ENCODE measurements around the gene SNRNP40. TPM values are rescaled to one million over a fixed set of nuclear protein-coding genes. Genes with fewer than 3 reads are reported as not detected.
A peak's percentile ranks its signal among the peaks of the same experiment; 100 is the strongest.
"Not testable (repeated sequence)": the region's sequence is repeated elsewhere in the genome, so short reads cannot be mapped to it uniquely, and the experiment has no call there.

The SNRNP40 gene
- total RNA-seq, 2 experiments from 2014 or later: 101 to 106 TPM

DNA sequence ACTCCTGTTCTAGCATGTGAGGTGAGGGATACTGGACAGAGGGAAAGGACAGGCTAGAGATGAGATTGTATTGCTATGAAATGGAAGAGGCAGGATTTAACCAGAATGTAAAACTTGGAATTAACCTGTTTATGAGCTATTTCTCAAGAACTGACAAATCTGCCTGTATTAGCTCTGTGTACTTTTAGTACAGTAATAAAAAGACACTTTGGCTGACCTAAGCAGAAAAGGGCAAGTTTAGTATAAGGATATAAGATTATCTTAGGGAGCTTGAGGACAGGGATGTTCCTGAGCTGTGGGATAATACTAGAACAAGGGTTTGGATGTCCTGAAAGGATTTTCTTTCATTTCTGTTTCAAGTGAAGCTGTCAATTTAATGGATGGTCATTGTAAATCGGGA lies 11.4 kb upstream of the SNRNP40 start:
- no peak overlapping the region for H3K27ac Mint-ChIP-seq
- intact Hi-C loops (cut with micrococcal nuclease): no loop called here
- H3K9me3 Mint-ChIP-seq: no peaks in the 10 kb centered on the region
- peaks cover 11% of the 10 kb centered on the region for H3K4me1 Mint-ChIP-seq (ENCODE audit: low read depth)
- DNase-seq: no peak
- H3K4me3 Mint-ChIP-seq: no peak overlapping the region
- CTCF ChIA-PET: interaction anchor here (0.5 to 0.7 kb wide), 2 partner anchors 10 to 15 kb away, joined by 4 to 7 read pairs; no protein-coding TSS in a partner anchor
- peaks cover 15% of the 10 kb centered on the region for H3K36me3 Mint-ChIP-seq (ENCODE audit: low read depth)
- H3K27me3 Mint-ChIP-seq (ENCODE audit: low read depth): no peaks in the 10 kb centered on the region

DNA sequence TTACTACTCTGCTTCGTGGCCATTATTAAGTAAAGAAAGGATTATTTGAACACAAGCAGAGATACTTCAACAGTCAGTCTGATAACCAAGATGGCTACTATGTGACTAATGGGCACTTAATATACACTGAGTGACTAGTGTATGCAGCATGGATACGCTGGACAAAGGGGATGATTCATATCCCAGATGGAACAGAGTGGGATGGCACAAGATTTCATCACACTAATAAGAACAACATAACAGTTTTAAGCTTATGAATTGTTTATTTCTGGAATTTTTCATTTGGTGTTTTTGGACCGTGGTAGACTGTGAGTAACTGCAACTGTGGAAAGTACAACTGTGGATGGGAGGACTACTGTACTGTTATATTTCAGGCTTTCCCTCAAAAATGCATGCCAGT lies 9.7 kb upstream of the SNRNP40 start:
- Mint-ChIP-seq H3K4me1 (ENCODE audit: low read depth) (peaks cover 16% of the 10 kb centered on the region), H3K27ac (no peak overlapping the region), H3K36me3 (ENCODE audit: low read depth) (peaks cover 8% of the 10 kb centered on the region), H3K9me3 (no peaks in the 10 kb centered on the region), H3K4me3 (no peak overlapping the region), H3K27me3 (ENCODE audit: low read depth) (no peaks in the 10 kb centered on the region)
- CTCF ChIA-PET: no interaction called here
- intact Hi-C loops (cut with micrococcal nuclease): no loop called here
- no peak for DNase-seq

DNA sequence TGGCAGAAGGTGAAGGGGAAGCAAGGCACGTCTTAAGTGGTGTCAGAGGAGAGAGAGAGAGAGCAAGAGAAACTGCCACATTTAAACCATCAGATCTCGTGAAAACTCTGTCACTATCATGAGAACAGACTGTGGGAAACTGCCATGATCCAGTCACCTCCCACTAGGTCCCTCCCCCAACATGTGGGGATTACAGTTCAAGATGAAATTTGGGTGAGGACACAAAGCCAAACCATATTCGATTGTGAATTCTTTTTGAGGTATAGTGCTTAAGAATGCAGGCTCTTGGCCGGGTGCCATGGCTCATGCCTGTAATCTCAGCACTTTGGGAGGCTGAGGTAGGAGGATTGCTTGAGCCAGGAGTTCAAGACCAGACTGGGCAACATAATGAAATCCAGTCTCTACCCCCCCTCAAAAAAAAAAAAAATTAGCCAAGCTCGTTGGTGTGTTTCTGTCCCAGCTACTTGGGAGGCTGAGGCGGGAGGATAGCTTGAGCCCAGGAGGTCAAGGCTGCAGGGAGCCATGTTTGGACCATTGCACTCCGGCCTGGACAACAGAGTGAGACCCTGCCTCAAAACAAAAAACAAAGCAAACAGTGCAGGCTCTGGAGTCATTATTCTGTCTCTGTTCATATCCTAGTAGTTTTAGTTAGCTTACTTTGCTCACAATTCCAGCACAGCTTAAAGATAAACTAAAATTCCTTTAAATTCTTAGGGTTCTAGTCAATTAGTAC lies 6.3 kb upstream of the SNRNP40 start:
- no peak for DNase-seq
- Mint-ChIP-seq H3K4me3 (no peak overlapping the region), H3K27ac (no peak overlapping the region), H3K36me3 (ENCODE audit: low read depth) (no peaks in the 10 kb centered on the region), H3K27me3 (ENCODE audit: low read depth) (no peaks in the 10 kb centered on the region), H3K4me1 (ENCODE audit: low read depth) (peaks cover 32% of the 10 kb centered on the region), H3K9me3 (no peaks in the 10 kb centered on the region)
- CTCF ChIA-PET: interaction anchor here (0.6 to 0.7 kb wide), 2 partner anchors 154 to 404 kb away, joined by 3 to 4 read pairs; no protein-coding TSS in a partner anchor
- intact Hi-C loops (cut with micrococcal nuclease): no loop called here

DNA sequence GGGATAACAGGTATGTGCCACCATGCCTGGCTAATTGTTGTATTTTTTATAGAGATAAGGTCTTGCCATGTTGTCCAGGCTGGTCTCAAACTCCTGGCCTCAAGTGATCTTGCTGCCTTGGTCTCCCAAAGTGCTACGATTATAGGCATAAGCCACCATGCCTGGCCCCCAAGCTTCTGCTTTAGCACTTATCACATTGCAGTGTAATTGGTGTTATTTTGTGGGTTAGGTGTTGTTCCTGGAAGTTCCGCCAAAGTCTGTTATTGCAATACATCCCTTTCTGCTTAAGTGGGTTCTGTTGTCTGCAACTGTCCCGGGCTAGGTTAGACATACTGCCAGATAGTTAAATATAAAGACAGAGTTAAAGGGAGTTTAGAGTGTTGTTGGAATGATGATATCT lies 3.6 kb upstream of the SNRNP40 start:
- Mint-ChIP-seq H3K27me3 (ENCODE audit: low read depth) (no peaks in the 10 kb centered on the region), H3K27ac (no peak overlapping the region), H3K4me3 (no peak overlapping the region), H3K4me1 (ENCODE audit: low read depth) (peaks cover 36% of the 10 kb centered on the region), H3K9me3 (no peaks in the 10 kb centered on the region), H3K36me3 (ENCODE audit: low read depth) (peaks cover 2% of the 10 kb centered on the region)
- no peak for DNase-seq
- intact Hi-C loops (cut with micrococcal nuclease): no loop called here
- CTCF ChIA-PET: interaction anchor here (0.7 kb wide), 1 partner anchor 296 kb away, joined by 4 read pairs; no protein-coding TSS in a partner anchor

DNA sequence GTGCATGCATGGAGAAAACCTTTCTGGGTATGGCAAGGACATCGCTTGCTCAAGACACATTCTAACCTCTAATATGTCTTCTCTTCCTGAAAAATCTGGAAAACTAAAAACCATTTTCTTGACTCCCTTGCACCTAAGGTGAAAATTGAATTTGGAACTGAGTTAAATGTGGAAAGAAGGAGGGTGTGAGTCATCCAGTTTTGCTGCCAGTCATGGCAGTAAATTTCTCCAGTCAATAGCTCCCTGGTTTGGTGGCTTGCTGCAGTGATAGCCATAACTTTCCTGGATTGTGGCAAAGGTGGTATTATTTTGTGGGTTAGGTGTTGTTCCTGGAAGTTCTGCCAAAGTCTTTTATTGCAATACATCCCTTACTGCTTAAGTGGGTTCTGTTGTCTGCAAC lies 2.8 kb upstream of the SNRNP40 start:
- no peaks in the 10 kb centered on the region for H3K9me3 Mint-ChIP-seq
- no peak overlapping the region for H3K27ac Mint-ChIP-seq
- DNase-seq: no peak
- no peaks in the 10 kb centered on the region for H3K27me3 Mint-ChIP-seq (ENCODE audit: low read depth)
- CTCF ChIA-PET: interaction anchor here (0.6 to 1.0 kb wide), 3 partner anchors 39 to 135 kb away, joined by 3 to 4 read pairs (median 3); no protein-coding TSS in a partner anchor
- peaks cover 6% of the 10 kb centered on the region for H3K36me3 Mint-ChIP-seq (ENCODE audit: low read depth)
- no peak overlapping the region for H3K4me3 Mint-ChIP-seq
- intact Hi-C loops (cut with micrococcal nuclease): loop anchor here (10.0 kb wide), 1 partner anchor 635 kb away; the partner anchor contains the start of gene PTP4A2
- H3K4me1 Mint-ChIP-seq (ENCODE audit: low read depth): peaks cover 41% of the 10 kb centered on the region

DNA sequence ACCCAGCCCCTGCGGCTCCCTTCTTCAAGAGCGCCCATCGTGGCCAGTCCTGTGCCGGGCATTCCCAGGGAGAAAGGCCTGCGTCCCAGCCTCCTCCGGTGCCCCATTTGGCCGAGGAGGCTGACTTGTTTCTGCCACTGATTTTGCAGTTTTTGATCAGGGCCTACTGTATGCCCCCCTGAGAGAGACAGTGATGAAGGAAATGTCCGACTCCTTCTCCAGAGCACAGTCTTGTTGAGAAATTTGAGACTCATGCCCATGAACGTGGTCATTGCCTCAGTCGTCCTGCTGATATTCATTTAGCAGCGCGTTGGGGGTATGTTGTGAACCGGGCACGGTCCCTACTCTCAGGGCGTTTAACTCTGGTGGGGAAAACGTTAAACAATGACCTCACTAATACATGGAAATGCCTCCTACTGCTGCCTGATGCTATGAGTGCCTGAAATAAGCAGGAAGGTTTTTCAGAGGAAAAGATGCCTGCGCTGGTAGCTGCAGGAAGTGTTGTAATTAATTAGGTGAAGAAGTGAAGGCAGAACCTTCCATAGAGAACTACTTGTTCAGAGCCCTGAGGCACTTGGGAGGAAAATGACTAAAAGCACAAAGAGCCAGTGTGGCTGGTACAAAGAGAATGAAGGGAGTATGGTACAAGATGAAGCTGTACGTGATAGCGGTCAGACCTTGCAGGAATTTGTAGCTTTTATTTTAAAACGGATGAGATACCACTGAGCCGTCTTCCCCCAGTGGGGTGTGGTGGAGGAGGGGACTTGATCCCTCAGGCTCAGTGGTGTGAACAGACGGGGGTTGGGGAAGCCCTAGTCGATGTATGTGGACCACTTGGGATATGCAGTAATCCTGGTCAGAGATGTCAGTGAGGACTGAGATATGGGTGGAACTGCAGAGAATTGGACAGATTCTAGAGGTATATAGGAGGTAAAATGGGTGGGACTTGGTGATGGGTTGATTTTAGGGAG lies 974 bp upstream of the SNRNP40 start:
- Mint-ChIP-seq H3K27ac (no peak overlapping the region), H3K4me1 (ENCODE audit: low read depth) (peaks cover 40% of the 10 kb centered on the region), H3K27me3 (ENCODE audit: low read depth) (no peaks in the 10 kb centered on the region), H3K4me3 (no peak overlapping the region), H3K9me3 (no peaks in the 10 kb centered on the region), H3K36me3 (ENCODE audit: low read depth) (peaks cover 18% of the 10 kb centered on the region)
- CTCF ChIA-PET: interaction anchor here (1.6 kb wide), 1 partner anchor 14 kb away, joined by 3 read pairs; no protein-coding TSS in a partner anchor
- DNase-seq: peak; percentile 5
- intact Hi-C loops (cut with micrococcal nuclease): loop anchor here (2.0 to 10.0 kb wide), 2 partner anchors 579 to 637 kb away; partner anchors contain the start of gene PTP4A2

DNA sequence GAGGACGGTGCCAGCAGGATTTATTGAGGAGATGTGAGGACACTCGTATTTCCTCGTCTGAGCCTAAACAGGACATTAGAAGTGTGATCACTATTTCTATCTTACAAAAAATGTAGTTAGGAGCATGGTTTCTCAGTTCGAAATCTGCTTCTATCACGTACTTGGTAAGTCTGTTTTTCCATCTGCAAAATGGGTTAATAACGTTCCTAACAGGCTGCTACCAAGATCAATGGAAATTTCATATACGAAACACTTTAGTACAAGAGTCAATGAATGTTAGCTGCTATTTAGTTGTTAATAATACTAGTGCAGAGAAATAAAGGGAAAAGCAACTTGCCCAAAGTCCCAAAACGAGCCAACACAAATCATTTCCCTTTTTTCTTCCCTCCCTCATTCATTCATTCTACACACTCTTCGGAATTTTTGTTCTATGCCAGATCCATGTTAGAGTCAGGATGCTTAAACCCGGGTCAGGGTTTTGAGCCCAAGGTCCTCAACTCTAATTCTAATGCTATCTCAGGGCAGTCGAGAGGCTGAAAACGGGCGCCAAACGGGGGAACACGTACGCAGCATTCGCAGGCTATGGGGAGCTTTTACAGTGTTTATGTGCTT lies 608 bp downstream of the SNRNP40 start:
- Mint-ChIP-seq H3K27me3 (ENCODE audit: low read depth) (no peaks in the 10 kb centered on the region), H3K4me3 (no peak overlapping the region), H3K4me1 (ENCODE audit: low read depth) (peaks cover 34% of the 10 kb centered on the region), H3K9me3 (no peaks in the 10 kb centered on the region), H3K36me3 (ENCODE audit: low read depth) (peaks cover 21% of the 10 kb centered on the region), H3K27ac (no peak overlapping the region)
- CTCF ChIA-PET: interaction anchor here (0.6 to 1.6 kb wide), 3 partner anchors 13 to 134 kb away, joined by 3 to 4 read pairs (median 3); no protein-coding TSS in a partner anchor
- no peak for DNase-seq
- intact Hi-C loops (cut with micrococcal nuclease): loop anchor here (1.0 to 10.0 kb wide), 3 partner anchors 231 to 639 kb away; partner anchors contain the start of genes PTP4A2 and PUM1

DNA sequence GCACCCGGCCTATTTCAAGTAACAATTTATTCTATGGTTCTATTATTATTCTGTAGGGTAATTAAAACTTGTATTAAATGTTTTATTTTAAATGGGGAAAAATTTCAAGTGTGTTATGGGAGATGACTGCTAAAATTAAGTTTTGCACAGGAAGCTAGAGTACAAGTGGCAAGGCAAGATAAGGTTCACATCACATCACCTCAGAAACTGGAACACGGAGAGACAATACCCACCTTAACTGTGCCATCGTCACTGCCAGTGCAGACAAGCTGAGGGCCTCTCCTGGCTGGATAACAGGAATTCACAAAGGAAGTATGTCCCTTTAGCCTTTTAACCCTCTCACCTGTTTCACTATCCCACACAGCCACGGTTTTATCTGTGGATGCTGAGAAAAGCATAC lies 7.6 kb downstream of the SNRNP40 start:
- Mint-ChIP-seq H3K4me1 (ENCODE audit: low read depth) (peaks cover 5% of the 10 kb centered on the region), H3K36me3 (ENCODE audit: low read depth) (peaks cover 33% of the 10 kb centered on the region), H3K4me3 (no peak overlapping the region), H3K27ac (no peak overlapping the region), H3K9me3 (no peaks in the 10 kb centered on the region), H3K27me3 (ENCODE audit: low read depth) (no peaks in the 10 kb centered on the region)
- CTCF ChIA-PET: no interaction called here
- intact Hi-C loops (cut with micrococcal nuclease): no loop called here
- DNase-seq: no peak

DNA sequence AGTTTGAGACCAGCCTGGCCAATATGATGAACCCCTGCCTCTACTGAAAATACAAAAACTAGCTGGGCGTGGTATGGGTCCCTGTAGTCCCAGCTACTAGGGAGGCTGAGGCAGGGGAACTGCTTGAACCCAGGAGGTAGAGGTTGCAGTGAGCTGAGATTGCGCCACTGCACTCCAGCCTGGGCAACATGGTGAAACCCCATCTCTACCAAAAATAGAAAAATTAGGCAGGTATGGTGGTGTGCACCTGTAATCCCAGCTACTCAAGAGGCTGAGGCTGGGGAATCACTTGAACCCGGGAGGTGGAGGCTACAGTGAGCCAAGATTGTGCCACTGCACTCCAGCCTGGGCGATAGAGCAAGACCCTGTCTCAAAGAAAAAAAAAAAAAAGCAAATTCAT lies 8.8 kb downstream of the SNRNP40 start:
- H3K4me3 Mint-ChIP-seq; H3K27me3 Mint-ChIP-seq (ENCODE audit: low read depth); H3K4me1 Mint-ChIP-seq (ENCODE audit: low read depth); intact Hi-C loops (cut with micrococcal nuclease); H3K9me3 Mint-ChIP-seq; H3K27ac Mint-ChIP-seq; DNase-seq; CTCF ChIA-PET: not testable (repeated sequence)
- H3K36me3 Mint-ChIP-seq (ENCODE audit: low read depth): peaks cover 32% of the 10 kb centered on the region

DNA sequence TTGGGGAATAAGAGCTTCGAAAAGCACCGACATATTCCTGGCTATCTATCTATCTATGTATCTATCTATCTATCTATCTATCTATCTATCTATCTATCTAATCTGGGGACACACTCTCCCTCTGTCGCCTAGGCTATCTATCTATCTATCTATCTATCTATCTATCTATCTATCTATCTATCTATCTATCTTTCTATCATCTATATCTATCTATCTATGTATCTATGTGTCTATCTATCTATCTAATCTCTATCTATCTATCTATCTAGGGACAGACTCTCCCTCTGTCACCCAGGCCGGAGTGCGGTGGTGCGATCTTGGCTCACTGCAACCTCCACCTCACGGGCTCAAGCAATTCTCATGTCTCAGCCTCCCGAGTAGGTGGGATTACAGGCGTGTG lies 14.2 kb downstream of the SNRNP40 start:
- CTCF ChIA-PET: interaction anchor here (0.6 kb wide), 1 partner anchor 267 kb away, joined by 3 read pairs; no protein-coding TSS in a partner anchor
- H3K4me1 Mint-ChIP-seq (ENCODE audit: low read depth); H3K4me3 Mint-ChIP-seq; H3K27me3 Mint-ChIP-seq (ENCODE audit: low read depth); H3K27ac Mint-ChIP-seq; intact Hi-C loops (cut with micrococcal nuclease); H3K9me3 Mint-ChIP-seq; DNase-seq: not testable (repeated sequence)
- H3K36me3 Mint-ChIP-seq (ENCODE audit: low read depth): peaks cover 36% of the 10 kb centered on the region

DNA sequence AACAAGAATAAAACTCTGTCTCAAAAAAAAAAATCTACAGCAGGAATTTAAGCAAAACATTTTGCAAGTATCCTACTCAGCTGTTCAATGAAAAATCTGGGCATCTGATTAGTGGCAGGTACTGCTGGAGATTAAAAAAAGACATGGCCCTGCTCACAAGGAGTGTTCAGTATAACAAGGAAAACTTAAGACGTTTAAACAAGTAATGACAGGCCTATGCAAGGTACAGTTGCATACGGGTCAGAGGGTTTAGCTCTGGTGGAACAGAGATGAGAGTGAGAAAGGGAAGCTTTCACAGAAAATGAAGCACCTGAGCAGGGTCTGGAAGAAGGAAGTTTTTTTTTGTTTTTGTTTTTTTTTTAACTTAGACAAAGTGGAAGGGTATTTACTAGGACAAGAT lies 23.0 kb downstream of the SNRNP40 start:
- Mint-ChIP-seq H3K27ac (no peak overlapping the region), H3K4me3 (no peak overlapping the region), H3K36me3 (ENCODE audit: low read depth) (peaks cover 34% of the 10 kb centered on the region), H3K27me3 (ENCODE audit: low read depth) (no peaks in the 10 kb centered on the region), H3K9me3 (no peaks in the 10 kb centered on the region), H3K4me1 (ENCODE audit: low read depth) (peaks cover 4% of the 10 kb centered on the region)
- DNase-seq: no peak
- intact Hi-C loops (cut with micrococcal nuclease): no loop called here
- CTCF ChIA-PET: interaction anchor here (0.6 kb wide), 1 partner anchor 179 kb away, joined by 3 read pairs; no protein-coding TSS in a partner anchor

DNA sequence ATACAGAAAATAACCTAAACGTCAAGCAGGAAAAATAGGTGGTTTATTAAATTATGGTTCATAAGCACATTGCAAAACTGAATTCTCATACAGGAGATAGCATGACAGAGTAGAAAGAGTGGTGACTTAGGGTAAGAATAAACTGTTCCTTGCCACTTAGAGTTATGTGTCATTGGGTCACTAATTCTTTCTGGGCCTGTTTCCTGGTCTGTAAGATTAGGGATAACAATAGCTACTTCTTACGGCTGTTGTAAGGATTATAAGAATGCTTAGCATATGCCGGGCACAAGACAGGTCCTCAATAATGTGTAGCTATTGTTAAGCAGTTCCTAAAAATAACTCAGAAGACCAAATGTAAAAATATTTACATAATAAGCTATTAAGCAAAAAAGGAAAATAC lies 24.2 kb downstream of the SNRNP40 start:
- Mint-ChIP-seq H3K27me3 (ENCODE audit: low read depth) (no peaks in the 10 kb centered on the region), H3K4me3 (no peak overlapping the region), H3K9me3 (no peaks in the 10 kb centered on the region), H3K4me1 (ENCODE audit: low read depth) (peaks cover 2% of the 10 kb centered on the region), H3K36me3 (ENCODE audit: low read depth) (peaks cover 33% of the 10 kb centered on the region), H3K27ac (no peak overlapping the region)
- no peak for DNase-seq
- intact Hi-C loops (cut with micrococcal nuclease): no loop called here
- CTCF ChIA-PET: no interaction called here

Measured in activated naive CD4-positive, alpha-beta T cell treated with anti-CD3 and anti-CD28 coated beads for 36 hours (primary cell).